Fibroblast of pulmonary artery (primary cell): ENCODE measurements around the gene CNTN4.

Source experiments
- DNase-seq: peaks from one replicate; pipeline ENCODE4 v3.0.0-alpha.2; 2010; ENCODE audit warnings: low read depth
- H3K4me3 ChIP-seq: replicated peaks from 2 replicates; pipeline ENCODE4 v1.5.1; 2011; ENCODE audit warnings: low read depth, mild to moderate bottlenecking, control low read depth, low read length, moderate library complexity
- CTCF ChIP-seq: IDR thresholded peaks from 2 replicates; pipeline ENCODE4 v1.5.1; 2011; ENCODE audit warnings: mild to moderate bottlenecking, control low read depth, low read length, inconsistent platforms; ENCODE audit errors: missing control alignments

CNTN4 gene

GRCh38 chr3:2420919-2421318, 322.3 kb downstream of the CNTN4 start:
- H3K4me3 ChIP-seq = no peak overlapping the region
- DNase-seq = no peak
- TF ChIP-seq CTCF = no peak

GRCh38 chr3:2423143-2423542, 324.5 kb downstream of the CNTN4 start:
- DNase-seq = no peak
- no peak for TF ChIP-seq CTCF
- no peak overlapping the region for H3K4me3 ChIP-seq

GRCh38 chr3:2441558-2441957, 342.9 kb downstream of the CNTN4 start:
- no peak for DNase-seq

GRCh38 chr3:2446146-2446545, 347.5 kb downstream of the CNTN4 start:
- no peak overlapping the region for H3K4me3 ChIP-seq
- DNase-seq = no peak
- no peak for TF ChIP-seq CTCF

More at GRCh38 chr3:2441558-2441957, 342.9 kb downstream of the CNTN4 start:
- TF ChIP-seq CTCF = no peak
- no peak overlapping the region for H3K4me3 ChIP-seq

GRCh38 chr3:2452249-2452648, 353.6 kb downstream of the CNTN4 start:
- H3K4me3 ChIP-seq = no peak overlapping the region
- no peak for TF ChIP-seq CTCF
- no peak for DNase-seq

- TF ChIP-seq CTCF = no peak
- DNase-seq = no peak
These were observed 356.2 kb downstream of the CNTN4 start for GRCh38 chr3:2454865-2455264.

GRCh38 chr3:2456788-2457187, 358.1 kb downstream of the CNTN4 start:
- no peak for DNase-seq
- no peak overlapping the region for H3K4me3 ChIP-seq
- TF ChIP-seq CTCF = no peak

More at GRCh38 chr3:2454865-2455264, 356.2 kb downstream of the CNTN4 start:
- no peak overlapping the region for H3K4me3 ChIP-seq
